ENCODE results near the gene RFC2. TPM values are rescaled to one million over a fixed set of nuclear protein-coding genes. Genes with fewer than 3 reads are reported as not detected.
A peak's percentile ranks its signal among the peaks of the same experiment; 100 is the strongest.

Gene RFC2
- total RNA-seq (2014; rRNA removed; shearing (Covaris generic)) (15.9 and 23.1 TPM in 2 replicates), polyA plus RNA-seq (2016; fragmentation: Nextera tagmentation; extraction: Ambion mirVana) (33.2 and 34.6 TPM in 2 replicates)

- H3K27me3 ChIP-seq (replicated peaks; ENCODE audit: insufficient read depth): no peaks in the 10 kb centered on the region
- peak within 1 kb of the TSS; percentile 88 for H3K9ac ChIP-seq
- peaks cover 18% of the 10 kb centered on the region for H3F3A ChIP-seq (ENCODE audit: insufficient read depth)
- in situ Hi-C loops (cut with MboI): no loop called here
- H3K27ac ChIP-seq: peak within 1 kb of the TSS; percentile 89
- H4K20me1 ChIP-seq (ENCODE audit: insufficient read depth): no peaks in the 10 kb centered on the region
- H2AFZ ChIP-seq: peak within 1 kb of the TSS; percentile 96
- H3K4me1 ChIP-seq (ENCODE audit: insufficient read depth): peaks cover 21% of the 10 kb centered on the region
- H3K36me3 ChIP-seq (ENCODE audit: low read depth): peaks cover 3% of the 10 kb centered on the region; the same call in 1 of the 2 replicates
- TF ChIP-seq EZH2 (IDR thresholded peaks at IDR 0.05; ENCODE audit: insufficient read depth, poor library complexity, severe bottlenecking) (no peak), EZH2phosphoT487 (IDR thresholded peaks at IDR 0.05; ENCODE audit: insufficient read depth, low read depth) (no peak)
- DNase-seq: peak; percentile 99
- 0 to 1% methylated on average over 59 to 72 of the region's 75 CpGs for WGBS, 2 experiments (ENCODE audit: low coverage in 1 of 2, low lambda C conversion rate in 2 of 2, missing lambda C conversion rate in 2 of 2)
- H3K79me2 ChIP-seq (ENCODE audit: insufficient read depth): peaks cover 26% of the 10 kb centered on the region
- H3K9me2 ChIP-seq (ENCODE audit: insufficient read depth): no peaks in the 10 kb centered on the region
- peak within 1 kb of the TSS; percentile 85 for H3K4me3 ChIP-seq
- no peaks in the 10 kb centered on the region for H3K9me3 ChIP-seq (ENCODE audit: low read depth)
- H3K4me2 ChIP-seq (ENCODE audit: unreplicated experiment): peak within 1 kb of the TSS; percentile 84
These were observed at the start of gene RFC2 for GRCh38 chr7:74254129-74254857. RFC2 (minus strand) TSS chr7:74254399; CDS start chr7:74254383, 16 bp downstream.

GRCh38 chr7:74302745-74303221, 48.6 kb upstream of the RFC2 start:
- Histone ChIP-seq H3K9me3 (ENCODE audit: low read depth) (no peaks in the 10 kb centered on the region), H3K9ac (no peak overlapping the region), H2AFZ (no peak overlapping the region), H3K4me3 (no peak overlapping the region), H4K20me1 (ENCODE audit: insufficient read depth) (no peaks in the 10 kb centered on the region), H3F3A (ENCODE audit: insufficient read depth) (no peaks in the 10 kb centered on the region), H3K27ac (no peak overlapping the region), H3K4me2 (ENCODE audit: unreplicated experiment) (no peak overlapping the region), H3K36me3 (ENCODE audit: low read depth) (no peaks in the 10 kb centered on the region), H3K27me3 (replicated peaks; ENCODE audit: insufficient read depth) (no peaks in the 10 kb centered on the region), H3K4me1 (ENCODE audit: insufficient read depth) (peaks cover 11% of the 10 kb centered on the region), H3K9me2 (ENCODE audit: insufficient read depth) (no peaks in the 10 kb centered on the region), H3K79me2 (ENCODE audit: insufficient read depth) (peaks cover 100% of the 10 kb centered on the region)
- 45 to 51% methylated on average over 10 of the region's 10 CpGs for WGBS, 2 experiments (ENCODE audit: low coverage in 1 of 2, low lambda C conversion rate in 2 of 2, missing lambda C conversion rate in 2 of 2)
- in situ Hi-C loops (cut with MboI): no loop called here
- DNase-seq: peak; percentile 8
- TF ChIP-seq EZH2 (IDR thresholded peaks at IDR 0.05; ENCODE audit: insufficient read depth, poor library complexity, severe bottlenecking): no peak
- no peak for TF ChIP-seq EZH2phosphoT487 (IDR thresholded peaks at IDR 0.05; ENCODE audit: insufficient read depth, low read depth)

GRCh38 chr7:74300926-74301325, 46.7 kb upstream of the RFC2 start:
- Histone ChIP-seq H2AFZ (no peak overlapping the region), H3K4me3 (no peak overlapping the region), H3K9me3 (ENCODE audit: low read depth) (no peaks in the 10 kb centered on the region), H3K36me3 (ENCODE audit: low read depth) (no peaks in the 10 kb centered on the region), H3K27me3 (replicated peaks; ENCODE audit: insufficient read depth) (no peaks in the 10 kb centered on the region), H3K4me2 (ENCODE audit: unreplicated experiment) (no peak overlapping the region), H3K9me2 (ENCODE audit: insufficient read depth) (no peaks in the 10 kb centered on the region), H4K20me1 (ENCODE audit: insufficient read depth) (no peaks in the 10 kb centered on the region), H3F3A (ENCODE audit: insufficient read depth) (no peaks in the 10 kb centered on the region), H3K79me2 (ENCODE audit: insufficient read depth) (peaks cover 100% of the 10 kb centered on the region), H3K9ac (no peak overlapping the region), H3K4me1 (ENCODE audit: insufficient read depth) (no peaks in the 10 kb centered on the region; the same call in 1 of the 2 replicates), H3K27ac (no peak overlapping the region)
- DNase-seq: no peak
- 95 to 98% methylated on average over 4 of the region's 4 CpGs for WGBS, 2 experiments (ENCODE audit: low coverage in 1 of 2, low lambda C conversion rate in 2 of 2, missing lambda C conversion rate in 2 of 2)
- in situ Hi-C loops (cut with MboI): no loop called here
- TF ChIP-seq EZH2phosphoT487 (IDR thresholded peaks at IDR 0.05; ENCODE audit: insufficient read depth, low read depth) (no peak), EZH2 (IDR thresholded peaks at IDR 0.05; ENCODE audit: insufficient read depth, poor library complexity, severe bottlenecking) (no peak)

- Histone ChIP-seq H2AFZ (no peak overlapping the region), H3K36me3 (ENCODE audit: low read depth) (no peaks in the 10 kb centered on the region), H3K9ac (no peak overlapping the region), H3K4me3 (no peak overlapping the region), H3K9me3 (ENCODE audit: low read depth) (no peaks in the 10 kb centered on the region), H3F3A (ENCODE audit: insufficient read depth) (0 out of 2 replicates have a peak, but pooled peaks cover under 1% of the 10 kb centered on the region), H3K4me2 (ENCODE audit: unreplicated experiment) (no peak overlapping the region), H3K79me2 (ENCODE audit: insufficient read depth) (peaks cover 100% of the 10 kb centered on the region), H3K27ac (no peak overlapping the region), H3K4me1 (ENCODE audit: insufficient read depth) (peaks cover 3% of the 10 kb centered on the region), H4K20me1 (ENCODE audit: insufficient read depth) (no peaks in the 10 kb centered on the region; the same call in 1 of the 2 replicates), H3K9me2 (ENCODE audit: insufficient read depth) (no peaks in the 10 kb centered on the region), H3K27me3 (replicated peaks; ENCODE audit: insufficient read depth) (no peaks in the 10 kb centered on the region)
- TF ChIP-seq EZH2phosphoT487 (IDR thresholded peaks at IDR 0.05; ENCODE audit: insufficient read depth, low read depth) (no peak), EZH2 (IDR thresholded peaks at IDR 0.05; ENCODE audit: insufficient read depth, poor library complexity, severe bottlenecking) (no peak)
- 91 to 93% methylated on average over 8 of the region's 8 CpGs for WGBS, 2 experiments (ENCODE audit: low coverage in 1 of 2, low lambda C conversion rate in 2 of 2, missing lambda C conversion rate in 2 of 2)
- in situ Hi-C loops (cut with MboI): no loop called here
- no peak for DNase-seq
These were observed 45.2 kb upstream of the RFC2 start for GRCh38 chr7:74299401-74299800.

Data from GM23248 (cell line).